Measurements from ENCODE around the gene NUP205. TPM values are rescaled to one million over a fixed set of nuclear protein-coding genes. Genes with fewer than 3 reads are reported as not detected.

Gene NUP205
- polyA plus RNA-seq, 1 donor from 2014 or later = 32.3 TPM

GRCh38 chr7:135509839-135510591, 47.7 kb upstream of the NUP205 start, which contains the start of gene CNOT4:
Gene CNOT4, minus strand, starts transcription at chr7:135510102. Its CDS starts 71,771 bp downstream, at chr7:135438331.
- H3K4me2 ChIP-seq (ENCODE audit: low read length) = peak within 1 kb of the TSS; percentile 91
- H3K9me2 ChIP-seq (ENCODE audit: insufficient read depth, low read length) = no peaks in the 10 kb centered on the region
- H3F3A ChIP-seq (ENCODE audit: insufficient read depth, low read length, poor library complexity, severe bottlenecking) = peaks cover 9% of the 10 kb centered on the region
- no peaks in the 10 kb centered on the region for H4K20me1 ChIP-seq (ENCODE audit: insufficient read depth)
- peak within 1 kb of the TSS; percentile 94 for H3K27ac ChIP-seq (ENCODE audit: low read length)
- H3K79me2 ChIP-seq (replicated peaks; ENCODE audit: insufficient read depth, low read length) = peaks cover 45% of the 10 kb centered on the region
- no peaks in the 10 kb centered on the region for H3K36me3 ChIP-seq (ENCODE audit: insufficient read depth, low read length)
- H3K9me3 ChIP-seq (ENCODE audit: low read length) = no peaks in the 10 kb centered on the region
- peak within 1 kb of the TSS; percentile 96 for H2AFZ ChIP-seq (ENCODE audit: low read depth, low read length)
- no peaks in the 10 kb centered on the region for H3K27me3 ChIP-seq (ENCODE audit: insufficient read depth, low read depth, low read length)
- TF ChIP-seq EZH2 (IDR thresholded peaks at IDR 0.05; ENCODE audit: borderline replicate concordance, insufficient read depth, low read length, poor library complexity, severe bottlenecking) (no peak), EP300 (conservative IDR thresholded peaks at IDR 0.05; ENCODE audit: poor library complexity, severe bottlenecking) (no peak), REST (IDR thresholded peaks at IDR 0.05; ENCODE audit: borderline replicate concordance) (peak; percentile 76), SMC3 (conservative IDR thresholded peaks at IDR 0.05; ENCODE audit: poor library complexity) (no peak), CTCF (IDR thresholded peaks at IDR 0.05; ENCODE audit: poor library complexity, severe bottlenecking) (no peak), POLR2AphosphoS5 (IDR thresholded peaks at IDR 0.05) (peak; percentile 91), RAD21 (conservative IDR thresholded peaks at IDR 0.05) (peak; percentile 26), MXI1 (conservative IDR thresholded peaks at IDR 0.05; ENCODE audit: poor library complexity, severe bottlenecking) (peak; percentile 97), TAF1 (IDR thresholded peaks at IDR 0.05; ENCODE audit: low read depth) (peak; percentile 66)
- peak within 1 kb of the TSS; percentile 95 for H3K9ac ChIP-seq (ENCODE audit: low read length)
- H3K4me3 ChIP-seq (ENCODE audit: low read length) = peak within 1 kb of the TSS; percentile 87

GRCh38 chr7:135510592-135511183, 47.0 kb upstream of the NUP205 start:
- peak overlapping the region; percentile 87 for H3K4me3 ChIP-seq (ENCODE audit: low read length)
- peak overlapping the region; percentile 62 for H3K27ac ChIP-seq (ENCODE audit: low read length)
- H4K20me1 ChIP-seq (ENCODE audit: insufficient read depth) = no peaks in the 10 kb centered on the region

More at GRCh38 chr7:135510592-135511183, 47.0 kb upstream of the NUP205 start:
- no peaks in the 10 kb centered on the region for H3K9me3 ChIP-seq (ENCODE audit: low read length)
- peak overlapping the region; percentile 84 for H3K4me2 ChIP-seq (ENCODE audit: low read length)
- no peaks in the 10 kb centered on the region for H3K27me3 ChIP-seq (ENCODE audit: insufficient read depth, low read depth, low read length)
- H3F3A ChIP-seq (ENCODE audit: insufficient read depth, low read length, poor library complexity, severe bottlenecking) = peaks cover 9% of the 10 kb centered on the region
- no peaks in the 10 kb centered on the region for H3K36me3 ChIP-seq (ENCODE audit: insufficient read depth, low read length)
- peak overlapping the region; percentile 95 for H3K9ac ChIP-seq (ENCODE audit: low read length)
- peak overlapping the region; percentile 96 for H2AFZ ChIP-seq (ENCODE audit: low read depth, low read length)
- H3K79me2 ChIP-seq (replicated peaks; ENCODE audit: insufficient read depth, low read length) = peaks cover 38% of the 10 kb centered on the region
- no peak for TF ChIP-seq SMC3 (conservative IDR thresholded peaks at IDR 0.05; ENCODE audit: poor library complexity)
- no peak for TF ChIP-seq EZH2 (IDR thresholded peaks at IDR 0.05; ENCODE audit: borderline replicate concordance, insufficient read depth, low read length, poor library complexity, severe bottlenecking)
- no peak for TF ChIP-seq REST (IDR thresholded peaks at IDR 0.05; ENCODE audit: borderline replicate concordance)
- TF ChIP-seq TAF1 (IDR thresholded peaks at IDR 0.05; ENCODE audit: low read depth) = no peak
- no peak for TF ChIP-seq EP300 (conservative IDR thresholded peaks at IDR 0.05; ENCODE audit: poor library complexity, severe bottlenecking)
- TF ChIP-seq CTCF (IDR thresholded peaks at IDR 0.05; ENCODE audit: poor library complexity, severe bottlenecking) = no peak
- TF ChIP-seq RAD21 (conservative IDR thresholded peaks at IDR 0.05) = no peak
- no peak for TF ChIP-seq MXI1 (conservative IDR thresholded peaks at IDR 0.05; ENCODE audit: poor library complexity, severe bottlenecking)
- no peak for TF ChIP-seq POLR2AphosphoS5 (IDR thresholded peaks at IDR 0.05)
- no peaks in the 10 kb centered on the region for H3K9me2 ChIP-seq (ENCODE audit: insufficient read depth, low read length)
